Stimulated activated effector memory CD8-positive, alpha-beta T cell treated with anti-CD3 and anti-CD28 coated beads, Interleukin-12 subunit alpha, Interleukin-12 subunit beta, amount 100 ng/mL, for 72 hours (primary cell): ENCODE data around the gene GRK7.

Experiments
- ATAC-seq: fragments of 150-1000 bp; cut with Tn5 transposase; 2 replicates; pipeline ENCODE4 v1.10.0; 2021
- DNase-seq, 2 donors: peaks; one replicate each; pipeline ENCODE4 v3.0.0; 2021 to 2022; ENCODE audit warnings: low spot score in 2 of 2
- H3K27ac Mint-ChIP-seq: one replicate; pipeline ENCODE4 v1.8.0; 2022; ENCODE audit warnings: mild to moderate bottlenecking, mixed read lengths
- H3K36me3 Mint-ChIP-seq: one replicate; pipeline ENCODE4 v1.8.0; 2022; ENCODE audit warnings: mild to moderate bottlenecking, mixed read lengths
- H3K4me1 Mint-ChIP-seq: one replicate; pipeline ENCODE4 v1.8.0; 2022; ENCODE audit warnings: mixed read lengths
- H3K4me3 Mint-ChIP-seq: one replicate; pipeline ENCODE4 v1.8.0; 2022; ENCODE audit warnings: mild to moderate bottlenecking, mixed read lengths
- H3K9me3 Mint-ChIP-seq: one replicate; pipeline ENCODE4 v1.8.0; 2022; ENCODE audit warnings: mixed read lengths

The GRK7 gene, protein sequence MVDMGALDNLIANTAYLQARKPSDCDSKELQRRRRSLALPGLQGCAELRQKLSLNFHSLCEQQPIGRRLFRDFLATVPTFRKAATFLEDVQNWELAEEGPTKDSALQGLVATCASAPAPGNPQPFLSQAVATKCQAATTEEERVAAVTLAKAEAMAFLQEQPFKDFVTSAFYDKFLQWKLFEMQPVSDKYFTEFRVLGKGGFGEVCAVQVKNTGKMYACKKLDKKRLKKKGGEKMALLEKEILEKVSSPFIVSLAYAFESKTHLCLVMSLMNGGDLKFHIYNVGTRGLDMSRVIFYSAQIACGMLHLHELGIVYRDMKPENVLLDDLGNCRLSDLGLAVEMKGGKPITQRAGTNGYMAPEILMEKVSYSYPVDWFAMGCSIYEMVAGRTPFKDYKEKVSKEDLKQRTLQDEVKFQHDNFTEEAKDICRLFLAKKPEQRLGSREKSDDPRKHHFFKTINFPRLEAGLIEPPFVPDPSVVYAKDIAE (N-terminal part only)

GRCh38 chr3:141763088-141763750 lies at the start of gene GRK7:
GRK7 (plus strand) TSS chr3:141763408; CDS start chr3:141778285, 14,877 bp downstream.
- Mint-ChIP-seq H3K27ac (no peak within 1 kb of the TSS), H3K4me1 (peaks cover 6% of the 10 kb centered on the region), H3K4me3 (no peak within 1 kb of the TSS), H3K9me3 (no peaks in the 10 kb centered on the region), H3K36me3 (no peaks in the 10 kb centered on the region)
- DNase-seq, result no peak
- no peak for ATAC-seq

DNA sequence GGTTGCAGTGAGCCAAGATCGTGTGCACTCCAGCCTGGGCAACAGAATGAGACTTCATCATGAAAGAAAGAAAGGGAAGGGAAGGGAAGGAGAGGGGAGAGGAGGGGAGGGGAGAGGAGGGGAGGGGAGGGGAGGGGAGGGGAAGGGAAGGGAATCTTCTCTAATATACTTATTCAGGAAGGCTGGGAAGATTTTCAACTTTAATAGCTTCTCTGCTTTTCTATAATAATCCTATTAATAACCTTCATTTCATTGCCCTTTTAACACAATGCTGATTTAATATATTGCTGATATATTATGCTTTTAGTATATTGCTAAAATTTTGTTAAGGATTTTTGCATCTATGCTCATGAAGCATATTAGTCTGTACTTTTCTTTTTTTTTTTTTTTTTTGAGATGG lies 48.5 kb upstream of the GRK7 start:
- H3K27ac Mint-ChIP-seq, result no peak overlapping the region
- no peak overlapping the region for H3K4me3 Mint-ChIP-seq
- ATAC-seq, result no peak

GRCh38 chr3:141722081-141722480 lies 41.1 kb upstream of the GRK7 start:
- no peaks in the 10 kb centered on the region for H3K36me3 Mint-ChIP-seq
- no peaks in the 10 kb centered on the region for H3K9me3 Mint-ChIP-seq
- no peak overlapping the region for H3K27ac Mint-ChIP-seq
- DNase-seq (no peak), ATAC-seq (no peak)
- no peak overlapping the region for H3K4me3 Mint-ChIP-seq
- H3K4me1 Mint-ChIP-seq, result no peaks in the 10 kb centered on the region

More for the DNA sequence above, 48.5 kb upstream of the GRK7 start:
- Mint-ChIP-seq H3K4me1 (no peaks in the 10 kb centered on the region), H3K36me3 (no peaks in the 10 kb centered on the region), H3K9me3 (peaks cover 3% of the 10 kb centered on the region)
- no peak for DNase-seq

GRCh38 chr3:141722648-141723047 lies 40.6 kb upstream of the GRK7 start:
- ATAC-seq (no peak), DNase-seq (no peak)
- Mint-ChIP-seq H3K36me3 (no peaks in the 10 kb centered on the region), H3K27ac (no peak overlapping the region), H3K4me1 (no peaks in the 10 kb centered on the region), H3K9me3 (no peaks in the 10 kb centered on the region), H3K4me3 (no peak overlapping the region)

DNA sequence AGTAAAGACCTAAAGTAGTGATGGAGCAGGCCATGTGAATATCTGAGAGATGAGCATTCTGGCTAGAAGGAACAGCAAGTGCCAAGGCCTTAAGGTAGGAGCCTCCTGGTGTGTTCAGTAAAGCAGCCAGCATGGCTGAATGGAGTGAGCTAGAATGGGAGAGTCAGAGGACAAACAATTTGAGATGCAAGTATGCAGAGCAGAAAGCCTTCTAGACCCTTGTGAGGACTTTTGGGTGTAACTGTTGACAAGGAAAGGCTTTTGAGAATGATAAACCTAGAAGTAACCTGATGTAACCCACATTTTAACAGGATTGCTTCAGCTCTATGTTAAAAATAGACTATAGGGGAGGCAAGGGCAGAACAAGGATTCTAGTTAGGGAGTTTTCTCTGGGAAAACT lies 40.0 kb upstream of the GRK7 start:
- ATAC-seq, result no peak
- no peak overlapping the region for H3K27ac Mint-ChIP-seq
- no peak for DNase-seq
- H3K4me1 Mint-ChIP-seq, result no peaks in the 10 kb centered on the region
- no peaks in the 10 kb centered on the region for H3K36me3 Mint-ChIP-seq
- H3K9me3 Mint-ChIP-seq, result no peaks in the 10 kb centered on the region
- H3K4me3 Mint-ChIP-seq, result no peak overlapping the region

DNA sequence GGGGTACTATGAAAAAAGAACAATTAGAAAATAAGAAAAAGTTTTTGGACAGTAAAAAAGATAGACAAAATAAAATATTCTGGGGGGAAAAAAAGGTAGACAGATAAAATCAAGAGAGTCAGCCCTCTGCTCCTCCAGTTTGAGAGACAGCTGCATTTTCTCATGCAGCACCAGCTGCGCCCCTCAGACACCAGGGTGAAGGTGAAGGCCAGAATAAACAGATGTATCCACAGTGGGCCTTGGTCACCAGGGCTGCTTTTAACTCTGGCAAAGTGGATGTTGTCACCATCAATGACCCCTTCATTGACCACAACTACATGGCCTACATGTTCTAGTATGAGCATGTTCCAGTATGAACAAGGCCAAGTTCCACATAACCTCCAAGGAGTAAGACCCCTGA lies 39.0 kb upstream of the GRK7 start:
- H3K4me3 Mint-ChIP-seq, result no peak overlapping the region
- ATAC-seq (no peak), DNase-seq (no peak)
- H3K36me3 Mint-ChIP-seq, result no peaks in the 10 kb centered on the region
- no peaks in the 10 kb centered on the region for H3K9me3 Mint-ChIP-seq
- H3K4me1 Mint-ChIP-seq, result no peaks in the 10 kb centered on the region
- H3K27ac Mint-ChIP-seq, result no peak overlapping the region

DNA sequence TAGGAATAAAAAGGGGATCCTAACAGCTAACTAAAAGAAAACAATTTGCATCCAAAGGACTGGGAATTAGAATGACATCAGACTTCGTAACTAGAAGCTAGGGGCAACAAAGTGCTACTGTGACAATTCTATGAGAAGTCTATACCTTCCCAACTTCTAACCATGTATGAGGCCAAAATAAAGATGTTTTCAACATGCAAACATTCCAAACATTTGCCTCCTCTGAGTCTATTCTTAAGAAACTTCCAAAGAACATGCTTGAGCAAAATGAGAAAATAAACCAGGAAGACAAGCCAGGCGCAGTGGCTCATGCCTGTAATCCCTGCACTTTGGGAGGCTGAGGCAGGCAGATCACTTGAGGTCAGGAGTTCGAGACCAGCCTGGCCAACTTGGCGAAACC lies 38.2 kb upstream of the GRK7 start:
- ATAC-seq (no peak), DNase-seq (no peak)
- no peaks in the 10 kb centered on the region for H3K9me3 Mint-ChIP-seq
- H3K27ac Mint-ChIP-seq, result no peak overlapping the region
- H3K4me3 Mint-ChIP-seq, result no peak overlapping the region
- no peaks in the 10 kb centered on the region for H3K4me1 Mint-ChIP-seq
- no peaks in the 10 kb centered on the region for H3K36me3 Mint-ChIP-seq

DNA sequence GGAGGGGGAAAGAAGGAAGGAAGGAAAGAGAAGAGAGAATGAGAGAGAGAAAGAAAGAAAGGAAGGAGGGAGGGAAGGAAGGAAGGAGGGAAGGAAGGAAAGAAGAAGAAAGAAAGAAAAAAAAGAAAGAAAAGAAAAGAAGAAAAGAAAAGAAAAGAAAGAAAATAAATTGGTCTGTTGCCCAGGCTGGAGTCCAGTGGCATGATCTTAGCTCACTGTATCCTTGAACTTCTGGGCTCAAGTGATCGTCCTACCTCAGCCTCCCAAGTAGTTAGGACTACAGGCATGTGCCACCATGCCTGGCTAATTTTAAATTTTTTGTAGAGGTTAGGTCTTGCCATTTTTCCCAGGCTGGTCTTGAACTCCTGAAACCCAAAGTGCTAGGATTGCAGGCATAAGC lies 36.7 kb upstream of the GRK7 start:
- no peak for DNase-seq
- no peaks in the 10 kb centered on the region for H3K4me1 Mint-ChIP-seq
- ATAC-seq, result no peak
- H3K4me3 Mint-ChIP-seq, result no peak overlapping the region
- H3K27ac Mint-ChIP-seq, result no peak overlapping the region
- H3K9me3 Mint-ChIP-seq, result no peaks in the 10 kb centered on the region
- H3K36me3 Mint-ChIP-seq, result no peaks in the 10 kb centered on the region

GRCh38 chr3:141728355-141728892 lies 34.8 kb upstream of the GRK7 start:
- H3K4me1 Mint-ChIP-seq, result no peaks in the 10 kb centered on the region
- ATAC-seq, result no peak
- DNase-seq, result no peak
- no peaks in the 10 kb centered on the region for H3K36me3 Mint-ChIP-seq
- no peak overlapping the region for H3K27ac Mint-ChIP-seq
- no peaks in the 10 kb centered on the region for H3K9me3 Mint-ChIP-seq
- no peak overlapping the region for H3K4me3 Mint-ChIP-seq

- no peaks in the 10 kb centered on the region for H3K9me3 Mint-ChIP-seq
- no peak overlapping the region for H3K27ac Mint-ChIP-seq
- ATAC-seq (no peak), DNase-seq (no peak)
- no peaks in the 10 kb centered on the region for H3K4me1 Mint-ChIP-seq
- H3K4me3 Mint-ChIP-seq, result no peak overlapping the region
- no peaks in the 10 kb centered on the region for H3K36me3 Mint-ChIP-seq
These were observed 34.0 kb upstream of the GRK7 start for GRCh38 chr3:141729240-141729639.

GRCh38 chr3:141735176-141735575 lies 28.0 kb upstream of the GRK7 start:
- H3K9me3 Mint-ChIP-seq, result no peaks in the 10 kb centered on the region
- ATAC-seq (no peak), DNase-seq (no peak)
- peaks cover 7% of the 10 kb centered on the region for H3K4me1 Mint-ChIP-seq
- H3K4me3 Mint-ChIP-seq, result no peak overlapping the region
- H3K36me3 Mint-ChIP-seq, result peaks cover 14% of the 10 kb centered on the region
- H3K27ac Mint-ChIP-seq, result no peak overlapping the region

DNA sequence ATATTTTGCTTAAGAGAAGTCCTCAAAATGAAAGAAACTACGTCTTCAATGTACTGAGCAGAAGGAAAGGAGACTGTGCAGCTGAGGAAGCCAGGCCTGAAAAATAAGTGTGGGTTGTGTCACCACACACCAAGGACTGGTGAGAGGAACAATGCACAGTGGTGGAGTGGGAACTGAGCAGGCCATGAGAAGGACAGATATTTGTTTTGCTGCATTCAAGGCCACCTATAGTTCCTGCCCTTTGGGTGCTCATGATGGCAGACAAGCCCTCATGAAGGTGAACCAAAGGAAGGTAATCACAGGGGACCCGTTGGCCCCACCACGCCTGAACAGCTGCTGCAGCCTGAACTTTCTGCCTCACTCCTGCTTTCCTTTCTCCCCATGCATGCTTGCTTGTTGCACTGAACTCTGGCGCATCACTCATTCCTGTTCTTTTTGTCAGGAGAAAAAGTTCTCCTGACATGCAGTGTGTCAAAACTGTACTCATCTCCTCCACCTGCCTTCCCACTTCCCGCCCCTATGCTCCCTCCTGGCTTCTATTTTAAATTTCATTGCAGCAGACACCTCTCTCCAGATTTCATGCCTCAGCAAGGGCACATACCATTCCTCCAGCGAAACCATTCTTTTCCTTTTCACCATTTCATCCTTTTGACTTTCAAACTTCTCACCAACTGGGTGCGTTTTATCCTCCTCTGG lies 27.3 kb upstream of the GRK7 start:
- no peak overlapping the region for H3K4me3 Mint-ChIP-seq
- ATAC-seq, result no peak
- H3K4me1 Mint-ChIP-seq, result peaks cover 11% of the 10 kb centered on the region
- peak overlapping the region; percentile 44 for H3K27ac Mint-ChIP-seq
- H3K9me3 Mint-ChIP-seq, result no peaks in the 10 kb centered on the region
- no peak for DNase-seq
- peaks cover 19% of the 10 kb centered on the region for H3K36me3 Mint-ChIP-seq

DNA sequence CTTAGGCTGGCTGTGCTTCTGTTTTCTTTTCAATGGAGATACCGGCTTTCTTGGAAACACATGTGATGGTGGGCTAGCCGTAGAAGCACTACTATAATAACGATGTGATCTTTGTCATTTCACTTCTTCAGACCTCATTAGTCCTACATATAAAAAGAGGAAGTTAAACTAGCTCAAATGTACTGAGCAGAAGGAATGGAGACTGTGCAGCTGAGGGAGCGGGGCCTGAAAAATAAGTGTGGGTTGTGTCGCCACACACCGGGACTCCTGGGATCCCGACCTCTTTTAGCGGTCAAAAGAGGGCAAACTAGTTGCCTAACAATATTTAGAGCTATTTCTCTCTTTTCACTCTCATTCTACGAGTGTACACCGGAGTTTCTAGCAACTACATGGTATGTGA lies 26.1 kb upstream of the GRK7 start:
- ATAC-seq (no peak), DNase-seq (no peak)
- Mint-ChIP-seq H3K4me1 (peaks cover 17% of the 10 kb centered on the region), H3K9me3 (no peaks in the 10 kb centered on the region), H3K27ac (peak overlapping the region; percentile 44), H3K4me3 (no peak overlapping the region), H3K36me3 (peaks cover 31% of the 10 kb centered on the region)

- Mint-ChIP-seq H3K36me3 (peaks cover 37% of the 10 kb centered on the region), H3K9me3 (no peaks in the 10 kb centered on the region), H3K27ac (peak overlapping the region; percentile 97), H3K4me1 (peaks cover 21% of the 10 kb centered on the region), H3K4me3 (peak overlapping the region; percentile 92)
- no peak for ATAC-seq
- DNase-seq, result no peak
These were observed 25.6 kb upstream of the GRK7 start for GRCh38 chr3:141737678-141738021.

DNA sequence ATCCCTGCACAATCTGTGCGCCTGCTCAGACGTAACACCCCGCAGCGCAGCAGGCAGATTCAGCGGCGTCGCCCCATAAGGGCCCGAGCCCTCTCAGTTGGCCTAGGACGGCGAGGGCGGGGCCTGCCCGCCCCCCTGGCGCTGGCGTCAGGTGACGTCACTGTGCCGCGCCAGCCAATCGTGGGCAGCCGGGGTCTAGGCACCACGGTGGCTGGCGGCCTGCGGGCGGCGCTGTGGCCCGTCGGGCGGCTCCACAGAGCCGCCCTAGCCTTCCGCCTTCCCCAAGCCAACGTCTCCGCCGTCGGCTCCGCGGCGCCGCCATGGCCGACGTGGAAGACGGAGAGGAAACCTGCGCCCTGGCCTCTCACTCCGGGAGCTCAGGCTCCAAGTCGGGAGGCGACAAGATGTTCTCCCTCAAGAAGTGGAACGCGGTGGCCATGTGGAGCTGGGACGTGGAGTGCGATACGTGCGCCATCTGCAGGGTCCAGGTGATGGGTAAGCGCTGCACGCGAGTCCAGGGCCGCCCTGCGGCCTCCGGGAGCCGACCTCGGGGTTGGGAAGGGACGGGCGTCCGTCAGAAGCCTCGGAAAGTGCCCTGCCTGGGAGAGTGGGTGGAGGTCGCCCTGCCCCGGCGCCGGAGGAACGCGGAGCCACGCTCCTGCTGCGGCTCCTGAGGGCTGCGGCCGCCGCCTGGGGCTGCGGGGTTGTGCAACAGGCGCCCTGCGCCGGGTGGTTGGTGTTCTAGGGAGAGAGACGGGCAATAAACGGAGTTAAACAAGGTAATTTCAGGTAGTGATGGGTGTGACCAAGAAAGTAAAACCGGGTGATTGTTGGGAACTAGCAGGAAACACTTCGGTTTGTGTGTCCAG lies 25.0 kb upstream of the GRK7 start, which contains the start of gene RNF7:
RNF7 (plus strand) TSS at position 277 of the 869 bp plus-strand sequence; CDS start at position 321, 44 bp downstream.
- peaks cover 27% of the 10 kb centered on the region for H3K4me1 Mint-ChIP-seq
- peak within 1 kb of the TSS; percentile 97 for H3K27ac Mint-ChIP-seq

More for the DNA sequence above, 25.0 kb upstream of the GRK7 start, which contains the start of gene RNF7:
- H3K4me3 Mint-ChIP-seq, result peak within 1 kb of the TSS; percentile 92
- peak; percentile 96 for ATAC-seq
- H3K36me3 Mint-ChIP-seq, result peaks cover 43% of the 10 kb centered on the region
- no peaks in the 10 kb centered on the region for H3K9me3 Mint-ChIP-seq
- peak; percentile 96 for DNase-seq
